Stromal cell of bone marrow (primary cell): ENCODE data around the gene TMEM179.

Source experiments
- DNase-seq: peaks from one replicate; pipeline ENCODE4 v3.0.0-alpha.2; 2012; ENCODE audit warnings: low read depth

TMEM179 gene

GRCh38 chr14:104544362-104544961 lies 60.1 kb downstream of the TMEM179 start:
- DNase-seq, result no peak

GRCh38 chr14:104542871-104543830 lies 61.4 kb downstream of the TMEM179 start:
- DNase-seq, result no peak

GRCh38 chr14:104541905-104542465 lies 62.6 kb downstream of the TMEM179 start:
- DNase-seq, result no peak
